Heart right ventricle (tissue), 16 donors: Measurements from ENCODE around the gene AGMAT. TPM values are rescaled to one million over a fixed set of nuclear protein-coding genes. Genes with fewer than 3 reads are reported as not detected.
A peak's percentile ranks its signal among the peaks of the same experiment; 100 is the strongest.

ENCODE experiments used
- ATAC-seq, 8 donors: fragments of 200-7000 bp; cut with Tn5 transposase; one replicate each; pipeline ENCODE4 v1.9.1; 2020; ENCODE audit warnings: mild to moderate bottlenecking in 8 of 8, moderate library complexity in 8 of 8, moderate number of reproducible peaks in 1 of 8
- DNase-seq, 2 donors: peaks; one replicate each; pipeline ENCODE4 v3.0.0-alpha.2; 2020
- H3K27ac ChIP-seq, 10 donors: fragments of 200-600 bp; sonication (generic) in 2 of 10; one replicate each; pipeline versions ENCODE4 v1.5.0 to v1.8.0; 2020 to 2022; ENCODE audit warnings: mild to moderate bottlenecking in 3 of 10
- H3K27me3 ChIP-seq, 7 donors: fragments of 200-600 bp; one replicate each; pipeline ENCODE4 v1.8.0; 2021 to 2022; ENCODE audit warnings: mild to moderate bottlenecking in 2 of 7
- H3K36me3 ChIP-seq, 9 donors: fragments of 200-600 bp; sonication (generic) in 1 of 9; one replicate each; pipeline versions ENCODE4 v1.5.0 to v1.8.0; 2020 to 2022; ENCODE audit warnings: mild to moderate bottlenecking in 2 of 9
- H3K4me1 ChIP-seq, 9 donors: fragments of 200-600 bp; sonication (generic) in 1 of 9; one replicate each; pipeline versions ENCODE4 v1.5.0 to v1.8.0; 2020 to 2022; ENCODE audit warnings: mild to moderate bottlenecking in 4 of 9
- H3K4me3 ChIP-seq, 10 donors: fragments of 200-600 bp; sonication (generic) in 2 of 10; one replicate each; pipeline versions ENCODE4 v1.5.0 to v1.8.0; 2020 to 2022; ENCODE audit warnings: mild to moderate bottlenecking in 7 of 10, moderate library complexity in 2 of 10
- H3K9me3 ChIP-seq, 11 donors: fragments of 200-600 bp in 10 of 11; sonication (generic) in 2 of 11; one replicate each; pipeline versions ENCODE4 v1.5.0 to v1.8.0; 2013 to 2022; ENCODE audit warnings: mild to moderate bottlenecking in 2 of 11, control low read depth in 1 of 11, moderate library complexity in 1 of 11
- CTCF ChIP-seq, 9 donors: fragments of 200-600 bp; sonication (generic) in 2 of 9; IDR thresholded peaks; one replicate each; pipeline versions ENCODE4 v1.5.0 to v1.8.0; 2021 to 2022; ENCODE audit warnings: antibody characterized with exemption in 9 of 9, mild to moderate bottlenecking in 5 of 9, moderate library complexity in 1 of 9
- WGBS, 2 donors: extraction: QIAGEN DNeasy Blood & Tissue Kit; methylation state at CpG; one replicate each; pipeline ENCODE4 v1.1.7; 2013; ENCODE audit warnings: inconsistent platforms in 1 of 2; 5-methylcytosine and 5-hydroxymethylcytosine counted together
- intact Hi-C, 10 donors: fragments of 100-400 bp; cut with DNase I; formaldehyde crosslinking; loops; one replicate each; pipeline versions ENCODE4 v1.11.1 to v1.14.2; 2022
- polyA plus RNA-seq, 2 donors: library from polyadenylated mRNA; stranded (reverse); fragments of 200-250 nt; gene quantifications; one replicate each; pipeline ENCODE4 v1.2.3, GENCODE V29; 2013
- total RNA-seq, 10 donors: library from RNA; stranded (reverse); fragmentation: NEBNext Ultra II Directional in 3 of 10; extraction: Animal tissue kit (Norgen Biotek cat#: 25700) in 3 of 10; gene quantifications; one replicate each; pipeline versions ENCODE4 v1.2.1 to v1.2.4, GENCODE V29; 2021 to 2023
- donor health status: Arrhythmogenic right ventricular cardiomyopathy.
- donor health status: ischemic (EF 13 %, LVEDD 7.1; RV severe dilation, severe dysfunction).
- donor health status: healthy with polysubstance abuse.
- donor health status: DM: no; HTN: yes; CAD: no.
- donor health status: DM: no; HTN: no; CAD: no.
- donor health status: ischemic (EF 25% LVEDD 6.9; RV normal size, moderate dysfunction).
- donor health status: ischemic (EF 25% LVEDD 5.7; RV mildly dilated, moderate dysfunction).
- donor health status: healthy.
- donor health status: DM: yes; HTN: yes; CAD: no.
- donor health status: Ischemic cardiomyopathy.
- donor health status: ischemic (EF 35%, LVEDD 5.7; RV mildly dilated, moderate dysfunction).
- donor health status: nonischemic (EF 11% LVEDD 7.7; RV severe dilation, severe dysfunction).
- donor health status: DM: yes; HTN: yes; CAD: no.
- donor health status: PGD.
- donor health status: ischemic (EF 29% LVEDD 5.4; RV normal size, mild dysfunction).
- donor health status: nonischemic (EF 23%, LVEDD 6.1; RV moderate dilation, normal function).

Gene AGMAT
- total and polyA plus RNA-seq, 12 donors: 0.06 to 0.30 (median 0.23) TPM; not detected in 5

- peaks cover 9 to 92% (median 72%) of the 10 kb centered on the region in 9 donors for H3K4me1 ChIP-seq
- peaks cover 0 to 28% (median 4%) of the 10 kb centered on the region in 9 donors for H3K36me3 ChIP-seq
- ATAC-seq (no peak), DNase-seq (no peak)
- intact Hi-C loops: loop anchor here in 1 of 10 donors (5.0 kb wide), 1 partner anchor 33 kb away; a partner anchor contains a TSS
- 90 to 91% methylated on average over 3 of the region's 3 CpGs for WGBS, 2 donors
- H3K4me3 ChIP-seq: no peak overlapping the region
- H3K27ac ChIP-seq: no peak overlapping the region
- no peaks in the 10 kb centered on the region for H3K9me3 ChIP-seq
- TF ChIP-seq CTCF (IDR thresholded peaks at IDR 0.05): no peak
- H3K27me3 ChIP-seq: no peaks in the 10 kb centered on the region
These were observed 39.4 kb upstream of the AGMAT start for GRCh38 chr1:15624133-15624714.

GRCh38 chr1:15623435-15623834 lies 38.6 kb upstream of the AGMAT start:
- no peak for DNase-seq
- no peak overlapping the region for H3K4me3 ChIP-seq
- 89 to 96% methylated on average over 6 of the region's 6 CpGs for WGBS, 2 donors
- no peak overlapping the region for H3K27ac ChIP-seq
- peaks cover 12 to 98% (median 78%) of the 10 kb centered on the region in 9 donors for H3K4me1 ChIP-seq
- ATAC-seq: no peak
- no peak for TF ChIP-seq CTCF (IDR thresholded peaks at IDR 0.05)
- H3K9me3 ChIP-seq: no peaks in the 10 kb centered on the region
- no peaks in the 10 kb centered on the region for H3K27me3 ChIP-seq
- intact Hi-C loops: loop anchor here in 1 of 10 donors (5.0 kb wide), 1 partner anchor 34 kb away; a partner anchor contains a TSS
- peaks cover 0 to 20% (median 4%) of the 10 kb centered on the region in 9 donors for H3K36me3 ChIP-seq

GRCh38 chr1:15622712-15623373 lies 38.0 kb upstream of the AGMAT start:
- Histone ChIP-seq H3K9me3 (no peaks in the 10 kb centered on the region), H3K4me3 (no peak overlapping the region), H3K4me1 (peaks cover 12 to 96% (median 78%) of the 10 kb centered on the region in 9 donors), H3K36me3 (peaks cover 0 to 14% (median 4%) of the 10 kb centered on the region in 9 donors), H3K27ac (peak overlapping the region in 1 of 10 donors; percentile 95), H3K27me3 (no peaks in the 10 kb centered on the region)
- TF ChIP-seq CTCF (IDR thresholded peaks at IDR 0.05): no peak
- 82 to 87% methylated on average over 7 of the region's 7 CpGs for WGBS, 2 donors
- intact Hi-C loops: loop anchor here in 1 of 10 donors (5.0 kb wide), 1 partner anchor 34 kb away; a partner anchor contains a TSS
- DNase-seq (no peak), ATAC-seq (no peak)

GRCh38 chr1:15621975-15622374 lies 37.1 kb upstream of the AGMAT start:
- no peak for TF ChIP-seq CTCF (IDR thresholded peaks at IDR 0.05)
- Histone ChIP-seq H3K27ac (peak overlapping the region in 3 of 10 donors; percentile 94 to 95 (median 94)), H3K9me3 (no peaks in the 10 kb centered on the region), H3K4me3 (no peak overlapping the region), H3K4me1 (peaks cover 12 to 88% (median 69%) of the 10 kb centered on the region in 9 donors), H3K36me3 (peaks cover 0 to 7% (median 1%) of the 10 kb centered on the region in 9 donors), H3K27me3 (no peaks in the 10 kb centered on the region)
- intact Hi-C loops: loop anchor here in 1 of 10 donors (5.0 kb wide), 1 partner anchor 35 kb away; a partner anchor contains a TSS
- no peak for ATAC-seq
- DNase-seq: no peak
- WGBS, 2 donors: 81 to 84% methylated on average over 5 of the region's 5 CpGs
